Stimulated activated CD8-positive, alpha-beta memory T cell treated with anti-CD3 and anti-CD28 coated beads, Interleukin-15, amount 100 ng/mL, for 4 hours (primary cell): ENCODE results near the gene XNDC1N.
"Not testable (repeated sequence)": the region's sequence is repeated elsewhere in the genome, so short reads cannot be mapped to it uniquely, and the experiment has no call there.

ENCODE experiments used
- DNase-seq, 2 donors: peaks; one replicate each; pipeline ENCODE4 v3.0.0-alpha.2; 2020; ENCODE audit warnings: low read depth in 2 of 2

Gene XNDC1N

GRCh38 chr11:71933141-71933933, 4.9 kb upstream of the XNDC1N start:
- DNase-seq, result no peak

- DNase-seq, result no peak
These were observed 2.8 kb upstream of the XNDC1N start for GRCh38 chr11:71931245-71931602.

GRCh38 chr11:71930556-71931244, 2.3 kb upstream of the XNDC1N start:
- no peak for DNase-seq

GRCh38 chr11:71929491-71929890, 1.1 kb upstream of the XNDC1N start:
- DNase-seq, result no peak

GRCh38 chr11:71928737-71929443, 496 bp upstream of the XNDC1N start, which contains the start of gene RNF121:
RNF121 (plus strand) TSS chr11:71929046; CDS start chr11:71929062, 16 bp downstream.
- DNase-seq, result peak; percentile 94 to 97

- DNase-seq, result no peak
These were observed 10.7 kb downstream of the XNDC1N start for GRCh38 chr11:71917646-71918140.

GRCh38 chr11:71914617-71915189, 13.7 kb downstream of the XNDC1N start:
- no peak for DNase-seq

GRCh38 chr11:71913756-71914526, 14.5 kb downstream of the XNDC1N start:
- DNase-seq, result no peak

GRCh38 chr11:71911986-71912340, 16.4 kb downstream of the XNDC1N start:
- not testable (repeated sequence) for DNase-seq

- peak; percentile 13 to 52 for DNase-seq
These were observed 16.9 kb downstream of the XNDC1N start for GRCh38 chr11:71911321-71911985.

GRCh38 chr11:71910775-71911174, 17.6 kb downstream of the XNDC1N start:
- DNase-seq, result not testable (repeated sequence)

GRCh38 chr11:71908218-71908617, 20.2 kb downstream of the XNDC1N start:
- DNase-seq, result no peak

- DNase-seq, result not testable (repeated sequence)
These were observed 27.3 kb downstream of the XNDC1N start for GRCh38 chr11:71901137-71901536.

- no peak for DNase-seq
These were observed 32.4 kb downstream of the XNDC1N start for GRCh38 chr11:71895961-71896360.

GRCh38 chr11:71889181-71889872, 39.1 kb downstream of the XNDC1N start:
- not testable (repeated sequence) for DNase-seq

GRCh38 chr11:71888335-71889010, 39.9 kb downstream of the XNDC1N start:
- not testable (repeated sequence) for DNase-seq

GRCh38 chr11:71885806-71886205, 42.6 kb downstream of the XNDC1N start:
- DNase-seq, result not testable (repeated sequence)
